Measurements from ENCODE around the gene FAM241B. TPM values are rescaled to one million over a fixed set of nuclear protein-coding genes. Genes with fewer than 3 reads are reported as not detected.

The FAM241B gene
- total RNA-seq, 1 experiment from 2014 or later, result 18.0 TPM

GRCh38 chr10:69616358-69616757 lies 13.7 kb upstream of the FAM241B start:
- intact Hi-C loops (cut with micrococcal nuclease), result no loop called here
- no peak overlapping the region for H3K4me3 ChIP-seq (replicated peaks in 1 of 2; ENCODE audit: low read depth in 1 of 2, low read length in 2 of 2)
- ChIA-PET CTCF (no interaction called here), POLR2A (no interaction called here), RAD21 (ENCODE audit: low non-redundant PET in 1 of 2, low total read pairs in 2 of 2, uncharacterized antibody in 2 of 2, unreplicated experiment in 2 of 2) (no interaction called here)
- H3K4me1 ChIP-seq (ENCODE audit: control insufficient read depth in 1 of 2, insufficient read depth in 2 of 2, low read length in 2 of 2), result no peaks in the 10 kb centered on the region; a peak in 1 of 4 replicates
- no peaks in the 10 kb centered on the region for H3K36me3 ChIP-seq (ENCODE audit: control insufficient read depth in 1 of 2, insufficient read depth in 2 of 2, low read length in 2 of 2)
- H3K79me2 ChIP-seq (ENCODE audit: insufficient read depth, low read length), result no peaks in the 10 kb centered on the region
- TF ChIP-seq POLR2AphosphoS5 (IDR thresholded peaks at IDR 0.05; ENCODE audit: low read depth, low read length) (no peak), MAX (IDR thresholded peaks at IDR 0.05) (no peak), YY1 (IDR thresholded peaks at IDR 0.05; ENCODE audit: extremely low read depth, insufficient replicate concordance, low read depth, low read length) (no peak)
- no peak for DNase-seq (ENCODE audit: low read depth, low spot score)
- BruUV-seq (replicated peaks), result no TSS peak
- H3K4me2 ChIP-seq (ENCODE audit: low read length), result no peak overlapping the region
- H3K9me3 ChIP-seq (ENCODE audit: control insufficient read depth in 1 of 2, insufficient read depth in 1 of 2, low read depth in 1 of 2, low read length in 2 of 2), result no peaks in the 10 kb centered on the region
- ATAC-seq, result no peak
- H3K27ac ChIP-seq (ENCODE audit: low read depth, low read length), result no peak overlapping the region
- H2AFZ ChIP-seq (ENCODE audit: low read depth, low read length, poor library complexity, severe bottlenecking), result no peak overlapping the region
- H4K20me1 ChIP-seq (ENCODE audit: insufficient read depth), result no peaks in the 10 kb centered on the region
- H3K9me2 ChIP-seq (ENCODE audit: insufficient read depth), result no peaks in the 10 kb centered on the region
- H3K27me3 ChIP-seq (ENCODE audit: insufficient read depth, low read length), result no peaks in the 10 kb centered on the region
- no peak overlapping the region for H3K9ac ChIP-seq (ENCODE audit: low read length)

GRCh38 chr10:69618746-69619145 lies 11.3 kb upstream of the FAM241B start:
- POLR2A ChIA-PET, result interaction anchor here (0.6 kb wide), 1 partner anchor 170 kb away, joined by 3 read pairs; no protein-coding TSS in a partner anchor
- Histone ChIP-seq H3K4me2 (ENCODE audit: low read length) (no peak overlapping the region), H2AFZ (ENCODE audit: low read depth, low read length, poor library complexity, severe bottlenecking) (no peak overlapping the region), H3K9me3 (ENCODE audit: control insufficient read depth in 1 of 2, insufficient read depth in 1 of 2, low read depth in 1 of 2, low read length in 2 of 2) (0 out of 4 replicates have a peak, but pooled peaks cover 0 to 3% of the 10 kb centered on the region in 2 experiments), H3K79me2 (ENCODE audit: insufficient read depth, low read length) (no peaks in the 10 kb centered on the region), H3K36me3 (ENCODE audit: control insufficient read depth in 1 of 2, insufficient read depth in 2 of 2, low read length in 2 of 2) (no peaks in the 10 kb centered on the region), H3K9ac (ENCODE audit: low read length) (no peak overlapping the region), H3K27me3 (ENCODE audit: insufficient read depth, low read length) (no peaks in the 10 kb centered on the region), H3K4me3 (replicated peaks in 1 of 2; ENCODE audit: low read depth in 1 of 2, low read length in 2 of 2) (no peak overlapping the region), H4K20me1 (ENCODE audit: insufficient read depth) (no peaks in the 10 kb centered on the region), H3K4me1 (ENCODE audit: control insufficient read depth in 1 of 2, insufficient read depth in 2 of 2, low read length in 2 of 2) (no peaks in the 10 kb centered on the region; a peak in 1 of 4 replicates), H3K27ac (ENCODE audit: low read depth, low read length) (no peak overlapping the region), H3K9me2 (ENCODE audit: insufficient read depth) (no peaks in the 10 kb centered on the region)
- no TSS peak for BruUV-seq (replicated peaks)
- intact Hi-C loops (cut with micrococcal nuclease), result no loop called here
- no peak for TF ChIP-seq SIN3A (IDR thresholded peaks at IDR 0.05; ENCODE audit: low read depth)
- no peak for DNase-seq (ENCODE audit: low read depth, low spot score)
- ATAC-seq, result no peak
- CTCF ChIA-PET, result interaction anchor here (0.8 kb wide), 1 partner anchor 11 kb away, joined by 3 read pairs; no protein-coding TSS in a partner anchor
- RAD21 ChIA-PET (ENCODE audit: low non-redundant PET in 1 of 2, low total read pairs in 2 of 2, uncharacterized antibody in 2 of 2, unreplicated experiment in 2 of 2), result no interaction called here

Measured in HCT116 (cell line).